ENCODE data around the gene CEP162.
"Not testable (repeated sequence)": the region's sequence is repeated elsewhere in the genome, so short reads cannot be mapped to it uniquely, and the experiment has no call there.

The CEP162 gene

GRCh38 chr6:84150705-84151104 is 76.7 kb downstream of the CEP162 start:
- 95% methylated on average over 1 of the region's 1 CpG for WGBS
- Histone ChIP-seq H3K36me3 (ENCODE audit: insufficient read depth, low read length) (peaks cover 31% of the 10 kb centered on the region), H3K4me1 (ENCODE audit: insufficient read depth, low read length) (no peaks in the 10 kb centered on the region), H3K27me3 (ENCODE audit: insufficient read depth, low read length) (no peaks in the 10 kb centered on the region), H3K4me3 (ENCODE audit: low read length) (no peak overlapping the region), H3K9ac (ENCODE audit: low read depth, low read length) (no peak overlapping the region), H3K27ac (ENCODE audit: low read depth, low read length) (no peak overlapping the region), H3K9me3 (ENCODE audit: insufficient read depth, low read depth, low read length) (no peaks in the 10 kb centered on the region)

- Histone ChIP-seq H3K27ac (ENCODE audit: low read depth, low read length) (no peak overlapping the region), H3K27me3 (ENCODE audit: insufficient read depth, low read length) (no peaks in the 10 kb centered on the region), H3K9ac (ENCODE audit: low read depth, low read length) (no peak overlapping the region), H3K36me3 (ENCODE audit: insufficient read depth, low read length) (peaks cover 6% of the 10 kb centered on the region; the same call in 1 of the 2 replicates), H3K9me3 (ENCODE audit: insufficient read depth, low read depth, low read length) (no peaks in the 10 kb centered on the region), H3K4me1 (ENCODE audit: insufficient read depth, low read length) (peaks cover 4% of the 10 kb centered on the region; the same call in 1 of the 2 replicates), H3K4me3 (ENCODE audit: low read length) (no peak overlapping the region)
- no CpG with 5 or more reads among the region's 1 CpG for WGBS
These were observed 85.9 kb downstream of the CEP162 start for GRCh38 chr6:84141521-84141920.

DNA sequence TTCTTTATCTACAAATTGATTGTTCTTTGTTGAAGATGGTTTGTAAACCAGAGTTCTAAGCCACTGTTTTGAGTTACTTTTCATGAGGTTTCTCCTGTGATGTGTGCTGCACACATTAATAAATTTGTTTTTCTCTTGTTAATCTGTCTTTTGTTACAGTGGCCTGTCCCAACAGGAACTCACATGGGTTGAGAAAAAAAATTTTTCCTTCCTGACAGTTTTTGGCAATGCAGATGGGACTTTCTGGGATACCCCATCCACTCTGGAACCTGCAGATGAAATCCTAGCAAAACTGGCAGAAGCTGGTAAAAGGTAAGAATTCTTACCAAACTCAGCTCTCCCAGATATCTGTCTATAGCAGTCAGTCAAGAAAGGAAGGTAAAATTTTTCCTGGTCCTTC is 88.1 kb downstream of the CEP162 start:
- peaks cover 4% of the 10 kb centered on the region; the same call in 1 of the 2 replicates for H3K4me1 ChIP-seq (ENCODE audit: insufficient read depth, low read length)
- no peak overlapping the region for H3K27ac ChIP-seq (ENCODE audit: low read depth, low read length)
- peaks cover 10% of the 10 kb centered on the region for H3K36me3 ChIP-seq (ENCODE audit: insufficient read depth, low read length)
- H3K27me3 ChIP-seq (ENCODE audit: insufficient read depth, low read length) = no peaks in the 10 kb centered on the region
- H3K4me3 ChIP-seq (ENCODE audit: low read length) = no peak overlapping the region
- H3K9me3 ChIP-seq (ENCODE audit: insufficient read depth, low read depth, low read length) = peaks cover 4% of the 10 kb centered on the region; the same call in 1 of the 2 replicates
- no peak overlapping the region for H3K9ac ChIP-seq (ENCODE audit: low read depth, low read length)

GRCh38 chr6:84137989-84138575 is 89.4 kb downstream of the CEP162 start:
- H3K9ac ChIP-seq (ENCODE audit: low read depth, low read length) = no peak overlapping the region
- peaks cover 14% of the 10 kb centered on the region for H3K9me3 ChIP-seq (ENCODE audit: insufficient read depth, low read depth, low read length)
- 86% methylated on average over 1 of the region's 2 CpGs for WGBS
- peaks cover 4% of the 10 kb centered on the region; the same call in 1 of the 2 replicates for H3K4me1 ChIP-seq (ENCODE audit: insufficient read depth, low read length)
- H3K27me3 ChIP-seq (ENCODE audit: insufficient read depth, low read length) = no peaks in the 10 kb centered on the region
- no peak overlapping the region for H3K27ac ChIP-seq (ENCODE audit: low read depth, low read length)
- H3K36me3 ChIP-seq (ENCODE audit: insufficient read depth, low read length) = peaks cover 17% of the 10 kb centered on the region
- H3K4me3 ChIP-seq (ENCODE audit: low read length) = no peak overlapping the region

DNA sequence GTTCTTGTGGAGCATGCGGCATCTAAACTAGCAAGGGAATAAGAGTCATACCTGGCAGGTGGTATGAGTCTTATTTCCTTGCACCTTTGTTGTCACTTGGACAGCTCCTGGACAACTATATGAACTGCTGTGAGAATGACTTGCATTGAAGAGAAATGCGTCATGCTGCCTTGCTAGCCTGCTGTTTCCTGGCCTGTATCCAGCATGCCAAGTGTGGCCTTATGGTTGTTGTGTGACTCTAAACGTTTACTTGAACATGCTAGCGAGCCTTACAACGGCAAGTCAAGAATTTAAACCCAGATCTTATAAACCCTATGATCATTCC is 90.4 kb downstream of the CEP162 start:
- Histone ChIP-seq H3K9ac (ENCODE audit: low read depth, low read length) (no peak overlapping the region), H3K36me3 (ENCODE audit: insufficient read depth, low read length) (peaks cover 17% of the 10 kb centered on the region), H3K9me3 (ENCODE audit: insufficient read depth, low read depth, low read length) (peaks cover 18% of the 10 kb centered on the region), H3K4me3 (ENCODE audit: low read length) (no peak overlapping the region), H3K27me3 (ENCODE audit: insufficient read depth, low read length) (no peaks in the 10 kb centered on the region), H3K27ac (ENCODE audit: low read depth, low read length) (no peak overlapping the region), H3K4me1 (ENCODE audit: insufficient read depth, low read length) (peaks cover 4% of the 10 kb centered on the region; the same call in 1 of the 2 replicates)
- WGBS = 96% methylated on average over 5 of the region's 5 CpGs

DNA sequence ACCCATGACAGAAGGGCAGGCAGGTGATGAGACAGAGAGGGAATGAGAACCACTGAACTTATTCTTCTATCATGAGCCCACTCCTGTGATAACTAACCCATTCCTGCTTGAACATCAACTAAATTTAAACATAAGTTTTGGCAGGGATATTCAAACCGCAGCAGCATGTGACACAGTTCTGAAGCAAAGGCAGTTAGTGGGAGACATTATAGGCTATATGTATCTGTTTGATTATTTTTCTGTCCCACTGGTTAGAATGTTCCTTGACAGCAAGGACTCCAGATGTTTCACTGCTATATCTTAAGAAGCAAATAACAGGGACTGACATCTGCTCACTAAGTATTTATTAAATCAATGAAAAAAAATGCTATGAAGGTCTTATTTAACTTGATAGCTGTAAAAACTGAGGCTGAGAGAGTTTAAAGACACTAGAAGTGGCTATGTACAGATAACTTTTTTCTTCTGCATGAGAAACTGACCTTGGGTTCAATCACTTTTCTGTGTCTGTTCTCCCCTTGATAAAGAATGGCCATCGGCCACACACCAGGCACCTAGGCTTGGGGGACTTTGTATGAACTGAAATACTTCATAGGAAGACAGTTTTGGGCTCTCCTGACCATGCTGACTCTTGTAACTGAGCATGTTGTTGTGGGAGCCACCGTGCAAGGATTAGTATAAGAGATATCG is 90.9 kb downstream of the CEP162 start:
- H3K27me3 ChIP-seq (ENCODE audit: insufficient read depth, low read length) = no peaks in the 10 kb centered on the region
- no peak overlapping the region for H3K4me3 ChIP-seq (ENCODE audit: low read length)
- H3K4me1 ChIP-seq (ENCODE audit: insufficient read depth, low read length) = peaks cover 1% of the 10 kb centered on the region; the same call in 1 of the 2 replicates
- WGBS = 94% methylated on average over 4 of the region's 4 CpGs
- peaks cover 18% of the 10 kb centered on the region for H3K9me3 ChIP-seq (ENCODE audit: insufficient read depth, low read depth, low read length)
- peaks cover 17% of the 10 kb centered on the region for H3K36me3 ChIP-seq (ENCODE audit: insufficient read depth, low read length)
- no peak overlapping the region for H3K27ac ChIP-seq (ENCODE audit: low read depth, low read length)
- no peak overlapping the region for H3K9ac ChIP-seq (ENCODE audit: low read depth, low read length)

GRCh38 chr6:84135291-84135690 is 92.2 kb downstream of the CEP162 start:
- no peaks in the 10 kb centered on the region for H3K4me1 ChIP-seq (ENCODE audit: insufficient read depth, low read length)
- 94% methylated on average over 5 of the region's 5 CpGs for WGBS
- peaks cover 17% of the 10 kb centered on the region for H3K36me3 ChIP-seq (ENCODE audit: insufficient read depth, low read length)
- no peaks in the 10 kb centered on the region for H3K27me3 ChIP-seq (ENCODE audit: insufficient read depth, low read length)
- H3K4me3 ChIP-seq (ENCODE audit: low read length) = no peak overlapping the region
- H3K9me3 ChIP-seq (ENCODE audit: insufficient read depth, low read depth, low read length) = peaks cover 18% of the 10 kb centered on the region
- H3K9ac ChIP-seq (ENCODE audit: low read depth, low read length) = no peak overlapping the region
- H3K27ac ChIP-seq (ENCODE audit: low read depth, low read length) = no peak overlapping the region

DNA sequence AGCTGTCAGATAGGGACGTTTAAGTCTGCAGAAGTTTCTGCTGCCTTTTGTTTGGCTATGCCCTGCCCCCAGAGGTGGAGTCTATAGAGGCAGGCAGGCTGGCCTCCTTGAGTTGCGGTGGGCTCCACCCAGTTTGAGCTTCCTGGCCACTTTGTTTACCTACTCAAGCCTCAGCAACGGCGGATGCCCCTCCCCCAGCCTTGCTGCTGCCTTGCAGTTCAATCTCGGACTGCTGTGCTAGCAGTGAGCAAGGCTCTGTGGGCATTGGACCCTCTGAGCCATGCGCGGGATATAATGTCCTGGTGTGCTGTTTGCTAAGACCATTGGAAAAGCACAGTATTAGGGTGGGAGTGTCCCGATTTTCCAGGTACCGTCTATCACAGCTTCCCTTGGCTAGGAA is 94.1 kb downstream of the CEP162 start:
- H3K4me3 ChIP-seq (ENCODE audit: low read length); H3K4me1 ChIP-seq (ENCODE audit: insufficient read depth, low read length); H3K27me3 ChIP-seq (ENCODE audit: insufficient read depth, low read length); H3K27ac ChIP-seq (ENCODE audit: low read depth, low read length); H3K9ac ChIP-seq (ENCODE audit: low read depth, low read length): not testable (repeated sequence)
- Histone ChIP-seq H3K9me3 (ENCODE audit: insufficient read depth, low read depth, low read length) (peaks cover 18% of the 10 kb centered on the region), H3K36me3 (ENCODE audit: insufficient read depth, low read length) (peaks cover 17% of the 10 kb centered on the region)
- 97% methylated on average over 9 of the region's 9 CpGs for WGBS

DNA sequence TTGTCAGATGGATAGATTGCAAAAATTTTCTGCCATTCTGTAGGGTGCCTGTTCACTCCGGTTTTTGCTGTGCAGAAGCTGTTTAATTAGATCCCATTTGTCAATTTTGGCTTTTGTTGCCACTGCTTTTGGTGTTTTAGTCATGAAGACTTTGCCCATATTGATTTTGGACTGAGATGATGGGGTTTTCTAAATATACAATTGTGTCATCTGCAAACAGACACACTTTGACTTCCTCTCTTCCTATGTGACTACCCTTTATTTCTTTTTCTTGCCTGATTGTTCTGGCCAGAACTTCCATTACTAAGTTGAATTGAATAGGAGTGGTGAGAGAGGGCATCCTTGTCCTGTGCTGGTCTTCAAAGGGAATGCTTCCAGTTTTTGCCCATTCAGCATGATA is 97.9 kb downstream of the CEP162 start:
- Histone ChIP-seq H3K36me3 (ENCODE audit: insufficient read depth, low read length) (peaks cover 20% of the 10 kb centered on the region), H3K9me3 (ENCODE audit: insufficient read depth, low read depth, low read length) (peaks cover 17% of the 10 kb centered on the region)
- H3K27me3 ChIP-seq (ENCODE audit: insufficient read depth, low read length); H3K4me1 ChIP-seq (ENCODE audit: insufficient read depth, low read length); H3K27ac ChIP-seq (ENCODE audit: low read depth, low read length); H3K9ac ChIP-seq (ENCODE audit: low read depth, low read length); H3K4me3 ChIP-seq (ENCODE audit: low read length): not testable (repeated sequence)
- 100% methylated on average over 1 of the region's 1 CpG for WGBS

- no peaks in the 10 kb centered on the region for H3K9me3 ChIP-seq (ENCODE audit: insufficient read depth, low read depth, low read length)
- 100% methylated on average over 2 of the region's 2 CpGs for WGBS
- H3K36me3 ChIP-seq (ENCODE audit: insufficient read depth, low read length) = peaks cover 15% of the 10 kb centered on the region
- H3K27ac ChIP-seq (ENCODE audit: low read depth, low read length) = no peak overlapping the region
- H3K27me3 ChIP-seq (ENCODE audit: insufficient read depth, low read length) = no peaks in the 10 kb centered on the region
- no peak overlapping the region for H3K4me3 ChIP-seq (ENCODE audit: low read length)
- no peaks in the 10 kb centered on the region for H3K4me1 ChIP-seq (ENCODE audit: insufficient read depth, low read length)
- H3K9ac ChIP-seq (ENCODE audit: low read depth, low read length) = no peak overlapping the region
These were observed 104.3 kb downstream of the CEP162 start for GRCh38 chr6:84123186-84123585.

GRCh38 chr6:84119277-84119676 is 108.2 kb downstream of the CEP162 start:
- H3K27ac ChIP-seq (ENCODE audit: low read depth, low read length) = no peak overlapping the region
- no peaks in the 10 kb centered on the region for H3K27me3 ChIP-seq (ENCODE audit: insufficient read depth, low read length)
- no peaks in the 10 kb centered on the region for H3K4me1 ChIP-seq (ENCODE audit: insufficient read depth, low read length)
- H3K9ac ChIP-seq (ENCODE audit: low read depth, low read length) = no peak overlapping the region
- H3K9me3 ChIP-seq (ENCODE audit: insufficient read depth, low read depth, low read length) = no peaks in the 10 kb centered on the region
- H3K4me3 ChIP-seq (ENCODE audit: low read length) = no peak overlapping the region
- peaks cover 2% of the 10 kb centered on the region; the same call in 1 of the 2 replicates for H3K36me3 ChIP-seq (ENCODE audit: insufficient read depth, low read length)
